ENCODE data around the gene DOK4.
"Not testable (repeated sequence)": the region's sequence is repeated elsewhere in the genome, so short reads cannot be mapped to it uniquely, and the experiment has no call there.

The DOK4 gene

GRCh38 chr16:57439947-57440346, 46.3 kb downstream of the DOK4 start:
- DNase-seq = not testable (repeated sequence)

- no peak for DNase-seq
Measured at GRCh38 chr16:57435838-57436237, 50.5 kb downstream of the DOK4 start.

GRCh38 chr16:57434003-57434402, 52.3 kb downstream of the DOK4 start:
- DNase-seq = no peak

- no peak for DNase-seq
Measured at GRCh38 chr16:57432989-57433388, 53.3 kb downstream of the DOK4 start.

GRCh38 chr16:57432505-57432904, 53.8 kb downstream of the DOK4 start:
- no peak for DNase-seq

- DNase-seq = peak; percentile 6
Measured at GRCh38 chr16:57430955-57431354, 55.3 kb downstream of the DOK4 start.

GRCh38 chr16:57427824-57428223, 58.5 kb downstream of the DOK4 start:
- no peak for DNase-seq

GRCh38 chr16:57427307-57427706, 59.0 kb downstream of the DOK4 start:
- DNase-seq = no peak

GRCh38 chr16:57426356-57426755, 59.9 kb downstream of the DOK4 start:
- DNase-seq = no peak

GRCh38 chr16:57424583-57424982, 61.7 kb downstream of the DOK4 start:
- no peak for DNase-seq

GRCh38 chr16:57423152-57423551, 63.1 kb downstream of the DOK4 start:
- no peak for DNase-seq

GRCh38 chr16:57422026-57422944, 64.0 kb downstream of the DOK4 start:
- DNase-seq = peak; percentile 64

Measured in inflammatory macrophage treated with lipopolysaccharide for 4 hours (primary cell).